K562 treated with DMSO at 1 percent for 24 hours (cell line): ENCODE data around the gene CFAP141. TPM values are rescaled to one million over a fixed set of nuclear protein-coding genes. Genes with fewer than 3 reads are reported as not detected.

Experiments used
- total RNA-seq: library from RNA; unstranded; fragments of 300-600 nt; gene quantifications from 2 replicates; pipeline ENCODE4 v1.2.3, GENCODE V29; 2022; ENCODE audit warnings: low read depth; ENCODE audit not compliant: insufficient read depth

The CFAP141 gene
- total RNA-seq: not detected in 2 replicates

GRCh38 chr1:154206196-154206595 lies at the start of gene CFAP141:
Gene CFAP141 (minus strand): TSS chr1:154206333. CDS start chr1:154206307, 26 bp downstream.

GRCh38 chr1:154220071-154220969 lies 14.2 kb upstream of the CFAP141 start, which contains the start of gene UBAP2L:
Gene UBAP2L (plus strand): TSS chr1:154220955. CDS start chr1:154225124, 4,169 bp downstream.

GRCh38 chr1:154191990-154192461 lies 14.1 kb downstream of the CFAP141 start, which contains the start of gene TPM3:
Gene TPM3 (minus strand): TSS chr1:154192100. CDS start chr1:154192018, 82 bp downstream.

GRCh38 chr1:154154534-154155191 lies 51.5 kb downstream of the CFAP141 start, which contains the start of gene NUP210L:
Gene NUP210L (minus strand): TSS chr1:154155073.

Other genes with a start within 250 kb of the CFAP141 start
- 35.6 and 35.8 TPM in 2 replicates for gene CRTC2, start 247.7 kb downstream of the CFAP141 start, total RNA-seq
- 84.3 and 86.0 TPM in 2 replicates for gene SLC39A1, start 242.8 kb downstream of the CFAP141 start, total RNA-seq
- gene CREB3L4, start 238.4 kb downstream of the CFAP141 start, total RNA-seq: 24.5 and 25.3 TPM in 2 replicates
- gene JTB, start 228.7 kb downstream of the CFAP141 start, total RNA-seq: 248 and 249 TPM in 2 replicates
- gene RAB13, start 220.0 kb downstream of the CFAP141 start, total RNA-seq: 144 TPM in 2 replicates
- gene RPS27, start 215.6 kb downstream of the CFAP141 start, total RNA-seq: 13,435 and 13,488 TPM in 2 replicates
- not detected in 2 replicates for gene NUP210L, start 51.3 kb downstream of the CFAP141 start, total RNA-seq
- gene TPM3, start 14.2 kb downstream of the CFAP141 start, total RNA-seq: 305 and 321 TPM in 2 replicates
- gene UBAP2L, start 14.6 kb upstream of the CFAP141 start, total RNA-seq: 133 and 146 TPM in 2 replicates
- 194 and 208 TPM in 2 replicates for gene HAX1, start 66.3 kb upstream of the CFAP141 start, total RNA-seq
- gene AQP10, start 114.8 kb upstream of the CFAP141 start, total RNA-seq: 0.22 TPM in 1 of 2 replicates, not detected in the other
- 34.8 and 35.1 TPM in 2 replicates for gene ATP8B2, start 119.2 kb upstream of the CFAP141 start, total RNA-seq
- gene IL6R, start 199.0 kb upstream of the CFAP141 start, total RNA-seq: 2.5 and 2.8 TPM in 2 replicates